HEK293 (cell line): ENCODE results near the gene ANP32B.

ENCODE experiments used
- CTCF ChIA-PET: fragments of 350-600 bp; formaldehyde crosslinking; extraction: SDS; loops from one replicate; lab custom pipeline; 2021; ENCODE audit warnings: antibody characterized with exemption; lab: Yijun Ruan, JAX
- POLR2A ChIA-PET: fragments of 300-600 bp; formaldehyde crosslinking; extraction: SDS; loops from one replicate; lab custom pipeline; 2020; ENCODE audit warnings: antibody characterized with exemption, inconsistent platforms; lab: Yijun Ruan, JAX
- H3K27ac ChIP-seq: fragments of 200-500 bp; sonication (Bioruptor generic); 2 replicates; pipeline ENCODE4 v1.5.1; 2014; ENCODE audit warnings: low read depth, low read length, control low read depth, inconsistent platforms; ENCODE audit errors: extremely low read depth
- H3K36me3 ChIP-seq, 2 experiments: fragments of 200-500 bp in 1 of 2; sonication (Bioruptor generic) in 1 of 2; 1 replicate in 1 of 2; 2 replicates in 1 of 2; pipeline ENCODE4 v1.5.1; 2014 to 2017; ENCODE audit warnings: inconsistent platforms in 2 of 2, low read length in 2 of 2; ENCODE audit not compliant: control insufficient read depth in 2 of 2, insufficient read depth in 1 of 2
- H3K4me1 ChIP-seq: fragments of 200-500 bp; sonication (Bioruptor generic); 2 replicates; pipeline ENCODE4 v1.5.1; 2014; ENCODE audit warnings: mild to moderate bottlenecking, low read length, inconsistent platforms; ENCODE audit not compliant: control insufficient read depth, insufficient read depth
- H3K4me3 ChIP-seq: 2 replicates; pipeline ENCODE4 v1.5.1; 2011; ENCODE audit warnings: low read depth, mild to moderate bottlenecking, control low read depth, low read length, moderate library complexity
- H3K9me3 ChIP-seq: fragments of 200-500 bp; sonication (Bioruptor generic); 2 replicates; pipeline ENCODE4 v1.5.1; 2014; ENCODE audit warnings: low read depth, low read length, inconsistent platforms; ENCODE audit not compliant: control insufficient read depth, insufficient read depth
- FEZF1 ChIP-seq: fragments of 450-650 bp; formaldehyde crosslinking; IDR thresholded peaks from 2 replicates; pipeline ENCODE4 v1.5.1; 2016; ENCODE audit warnings: missing biosample characterization, missing genetic modification characterization
- PRDM1 ChIP-seq: fragments of 450-650 bp; formaldehyde crosslinking; IDR thresholded peaks from 2 replicates; pipeline ENCODE4; 2016; ENCODE audit warnings: missing biosample characterization, missing genetic modification characterization
- SCRT1 ChIP-seq: fragments of 450-650 bp; formaldehyde crosslinking; IDR thresholded peaks from 2 replicates; pipeline ENCODE4 v1.5.1; 2016; ENCODE audit warnings: missing biosample characterization, missing genetic modification characterization, borderline replicate concordance
- SCRT2 ChIP-seq: fragments of 450-650 bp; formaldehyde crosslinking; IDR thresholded peaks from 2 replicates; pipeline ENCODE4 v1.5.1; 2016; ENCODE audit warnings: missing biosample characterization, missing genetic modification characterization
- TRIM28 ChIP-seq: IDR thresholded peaks from 2 replicates; pipeline ENCODE4 v1.6.1; 2011; ENCODE audit warnings: low read length, control low read depth, borderline replicate concordance
- ZEB2 ChIP-seq: fragments of 450-650 bp; formaldehyde crosslinking; IDR thresholded peaks from 2 replicates; pipeline ENCODE4 v1.5.1; 2016; ENCODE audit warnings: missing biosample characterization, missing genetic modification characterization
- ZNF148 ChIP-seq: fragments of 450-650 bp; formaldehyde crosslinking; IDR thresholded peaks from 2 replicates; pipeline ENCODE4 v1.5.0; 2017; ENCODE audit warnings: missing biosample characterization, missing genetic modification characterization, borderline replicate concordance
- ZNF169 ChIP-seq: fragments of 450-650 bp; formaldehyde crosslinking; IDR thresholded peaks from 2 replicates; pipeline ENCODE4 v1.5.1; 2016; ENCODE audit warnings: missing biosample characterization, missing genetic modification characterization
- ZNF211 ChIP-seq: fragments of 450-650 bp; formaldehyde crosslinking; IDR thresholded peaks from 2 replicates; pipeline ENCODE4 v1.5.1; 2016; ENCODE audit warnings: low read depth, missing biosample characterization, missing genetic modification characterization
- ZNF48 ChIP-seq: fragments of 450-650 bp; formaldehyde crosslinking; IDR thresholded peaks from 2 replicates; pipeline ENCODE4 v1.5.1; 2016; ENCODE audit warnings: missing biosample characterization, missing genetic modification characterization
- ZNF510 ChIP-seq: fragments of 450-650 bp; formaldehyde crosslinking; IDR thresholded peaks from 2 replicates; pipeline ENCODE4 v1.5.1; 2018; ENCODE audit warnings: mild to moderate bottlenecking, missing genetic modification characterization, missing biosample characterization; ENCODE audit not compliant: insufficient replicate concordance
- ZNF514 ChIP-seq: fragments of 450-650 bp; formaldehyde crosslinking; IDR thresholded peaks from 2 replicates; pipeline ENCODE4 v1.5.1; 2016; ENCODE audit warnings: missing biosample characterization, missing genetic modification characterization
- ZNF561 ChIP-seq: fragments of 450-650 bp; IDR thresholded peaks from 2 replicates; pipeline ENCODE4 v1.5.1; 2018; ENCODE audit warnings: missing biosample characterization, missing genetic modification characterization, borderline replicate concordance
- ZNF610 ChIP-seq: fragments of 450-650 bp; formaldehyde crosslinking; IDR thresholded peaks from 2 replicates; pipeline ENCODE4 v1.5.1; 2016; ENCODE audit warnings: missing biosample characterization, missing genetic modification characterization, borderline replicate concordance
- ZNF621 ChIP-seq: fragments of 450-650 bp; formaldehyde crosslinking; IDR thresholded peaks from 2 replicates; pipeline ENCODE4 v1.5.1; 2017; ENCODE audit warnings: missing biosample characterization, missing genetic modification characterization
- ZNF623 ChIP-seq: fragments of 450-650 bp; formaldehyde crosslinking; IDR thresholded peaks from 2 replicates; pipeline ENCODE4 v1.5.1; 2016; ENCODE audit warnings: missing biosample characterization, missing genetic modification characterization
- ZNF626 ChIP-seq: fragments of 450-650 bp; sonication (Bioruptor Pico); formaldehyde crosslinking; IDR thresholded peaks from 2 replicates; pipeline ENCODE4 v1.5.1; 2018; ENCODE audit warnings: missing biosample characterization, missing genetic modification characterization, inconsistent platforms
- ZNF654 ChIP-seq: fragments of 450-650 bp; formaldehyde crosslinking; IDR thresholded peaks from 2 replicates; pipeline ENCODE4 v1.5.1; 2016; ENCODE audit warnings: low read depth, missing biosample characterization, missing genetic modification characterization
- ZNF76 ChIP-seq: fragments of 450-650 bp; formaldehyde crosslinking; IDR thresholded peaks from 2 replicates; pipeline ENCODE4; 2016; ENCODE audit warnings: low read depth, missing biosample characterization, missing genetic modification characterization, borderline replicate concordance
- ZSCAN16 ChIP-seq: fragments of 450-650 bp; formaldehyde crosslinking; IDR thresholded peaks from 2 replicates; pipeline ENCODE4 v1.5.1; 2016; ENCODE audit warnings: missing biosample characterization, missing genetic modification characterization
- TF ChIP-seq, protein P1 (sequence below): fragments of 450-650 bp; formaldehyde crosslinking; IDR thresholded peaks from 2 replicates; pipeline ENCODE4 v1.5.1; 2016; ENCODE audit warnings: missing biosample characterization, missing genetic modification characterization
- TF ChIP-seq, protein P2 (sequence below): fragments of 450-650 bp; formaldehyde crosslinking; IDR thresholded peaks from 2 replicates; pipeline ENCODE4 v1.5.1; 2016; ENCODE audit warnings: missing biosample characterization, missing genetic modification characterization, low read depth
- TF ChIP-seq, protein P3 (sequence below): fragments of 450-650 bp; formaldehyde crosslinking; IDR thresholded peaks from 2 replicates; pipeline ENCODE4 v1.5.1; 2016; ENCODE audit warnings: missing biosample characterization, missing genetic modification characterization

ANP32B gene

GRCh38 chr9:97954550-97954989, 28.6 kb upstream of the ANP32B start:
- no peaks in the 10 kb centered on the region for H3K9me3 ChIP-seq
- H3K4me3 ChIP-seq, result no peak overlapping the region
- TF ChIP-seq, protein P1, sequence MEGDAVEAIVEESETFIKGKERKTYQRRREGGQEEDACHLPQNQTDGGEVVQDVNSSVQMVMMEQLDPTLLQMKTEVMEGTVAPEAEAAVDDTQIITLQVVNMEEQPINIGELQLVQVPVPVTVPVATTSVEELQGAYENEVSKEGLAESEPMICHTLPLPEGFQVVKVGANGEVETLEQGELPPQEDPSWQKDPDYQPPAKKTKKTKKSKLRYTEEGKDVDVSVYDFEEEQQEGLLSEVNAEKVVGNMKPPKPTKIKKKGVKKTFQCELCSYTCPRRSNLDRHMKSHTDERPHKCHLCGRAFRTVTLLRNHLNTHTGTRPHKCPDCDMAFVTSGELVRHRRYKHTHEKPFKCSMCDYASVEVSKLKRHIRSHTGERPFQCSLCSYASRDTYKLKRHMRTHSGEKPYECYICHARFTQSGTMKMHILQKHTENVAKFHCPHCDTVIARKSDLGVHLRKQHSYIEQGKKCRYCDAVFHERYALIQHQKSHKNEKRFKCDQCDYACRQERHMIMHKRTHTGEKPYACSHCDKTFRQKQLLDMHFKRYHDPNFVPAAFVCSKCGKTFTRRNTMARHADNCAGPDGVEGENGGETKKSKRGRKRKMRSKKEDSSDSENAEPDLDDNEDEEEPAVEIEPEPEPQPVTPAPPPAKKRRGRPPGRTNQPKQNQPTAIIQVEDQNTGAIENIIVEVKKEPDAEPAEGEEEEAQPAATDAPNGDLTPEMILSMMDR (tag by site-specific recombination), result peak; percentile 33
- peak; percentile 32 for TF ChIP-seq ZNF654 (tag by site-specific recombination)
- TF ChIP-seq ZNF626, result no peak
- TF ChIP-seq SCRT2 (tag by site-specific recombination), result peak; percentile 78
- no peak for TF ChIP-seq ZNF514 (tag by site-specific recombination)
- TF ChIP-seq SCRT1 (tag by site-specific recombination), result 0 out of 2 replicates have a peak, but pooled peaks have one; percentile 14
- TF ChIP-seq PRDM1 (tag by site-specific recombination), result peak; percentile 71
- TF ChIP-seq, all 188 proteins: peak for 5
- POLR2A ChIA-PET, result no interaction called here
- H3K27ac ChIP-seq, result no peak overlapping the region
- no peaks in the 10 kb centered on the region for H3K36me3 ChIP-seq
- CTCF ChIA-PET, result interaction anchor here (0.6 to 4.3 kb wide), 8 partner anchors 9 to 242 kb away, joined by 3 to 30 read pairs (median 4); partner anchors contain the start of gene TRMO
- H3K4me1 ChIP-seq, result no peaks in the 10 kb centered on the region

GRCh38 chr9:97956331-97956730, 26.8 kb upstream of the ANP32B start:
- CTCF ChIA-PET, result interaction anchor here (0.6 to 4.3 kb wide), 4 partner anchors 8 to 444 kb away, joined by 3 to 30 read pairs (median 4); partner anchors contain the start of gene TRMO
- no peak for TF ChIP-seq TRIM28
- TF ChIP-seq, protein P2, sequence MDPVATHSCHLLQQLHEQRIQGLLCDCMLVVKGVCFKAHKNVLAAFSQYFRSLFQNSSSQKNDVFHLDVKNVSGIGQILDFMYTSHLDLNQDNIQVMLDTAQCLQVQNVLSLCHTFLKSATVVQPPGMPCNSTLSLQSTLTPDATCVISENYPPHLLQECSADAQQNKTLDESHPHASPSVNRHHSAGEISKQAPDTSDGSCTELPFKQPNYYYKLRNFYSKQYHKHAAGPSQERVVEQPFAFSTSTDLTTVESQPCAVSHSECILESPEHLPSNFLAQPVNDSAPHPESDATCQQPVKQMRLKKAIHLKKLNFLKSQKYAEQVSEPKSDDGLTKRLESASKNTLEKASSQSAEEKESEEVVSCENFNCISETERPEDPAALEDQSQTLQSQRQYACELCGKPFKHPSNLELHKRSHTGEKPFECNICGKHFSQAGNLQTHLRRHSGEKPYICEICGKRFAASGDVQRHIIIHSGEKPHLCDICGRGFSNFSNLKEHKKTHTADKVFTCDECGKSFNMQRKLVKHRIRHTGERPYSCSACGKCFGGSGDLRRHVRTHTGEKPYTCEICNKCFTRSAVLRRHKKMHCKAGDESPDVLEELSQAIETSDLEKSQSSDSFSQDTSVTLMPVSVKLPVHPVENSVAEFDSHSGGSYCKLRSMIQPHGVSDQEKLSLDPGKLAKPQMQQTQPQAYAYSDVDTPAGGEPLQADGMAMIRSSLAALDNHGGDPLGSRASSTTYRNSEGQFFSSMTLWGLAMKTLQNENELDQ, result no peak
- no peak for TF ChIP-seq ZNF148
- TF ChIP-seq ZNF621 (tag by site-specific recombination), result no peak
- TF ChIP-seq, all 188 proteins: peak for 0
- Histone ChIP-seq H3K36me3 (no peaks in the 10 kb centered on the region), H3K27ac (no peak overlapping the region), H3K4me3 (no peak overlapping the region), H3K4me1 (no peaks in the 10 kb centered on the region), H3K9me3 (no peaks in the 10 kb centered on the region)
- POLR2A ChIA-PET, result interaction anchor here (1.4 kb wide), 1 partner anchor 34 kb away, joined by 4 read pairs; the partner anchor contains the start of gene TRMO

DNA sequence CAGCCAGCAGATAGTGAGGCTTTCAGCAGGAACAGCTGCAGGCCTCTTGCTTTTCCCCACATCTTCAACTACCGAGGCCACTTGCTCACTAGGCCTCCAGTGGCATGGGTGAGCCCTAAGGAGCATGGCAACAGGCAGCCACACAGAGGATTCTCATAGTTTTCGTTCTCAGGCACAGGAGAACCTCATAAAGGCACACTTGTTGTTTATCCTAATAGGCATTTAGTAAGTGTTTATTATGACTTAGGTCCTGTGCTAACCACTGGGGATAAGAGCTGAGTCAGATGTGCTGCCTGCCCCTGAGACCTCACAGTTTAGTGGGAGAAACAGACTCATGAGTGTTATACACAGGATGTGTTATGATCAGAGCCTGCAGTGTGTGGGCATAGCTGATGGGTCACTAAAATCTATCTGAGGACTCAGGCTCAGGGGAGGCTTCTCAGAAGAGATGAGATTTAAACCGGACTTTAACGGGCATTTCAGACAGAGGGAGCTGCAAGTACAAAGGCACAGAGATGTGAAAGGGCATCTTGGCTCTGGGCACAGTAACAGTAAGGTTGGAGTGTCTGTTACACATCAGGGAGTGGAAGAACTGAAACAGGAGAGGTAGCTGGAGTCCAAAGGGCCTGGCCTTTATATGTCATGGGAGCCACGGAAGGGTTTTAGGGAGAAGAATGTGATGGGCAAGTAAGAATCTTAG, 24.2 kb upstream of the ANP32B start:
- H3K27ac ChIP-seq, result no peak overlapping the region
- no peaks in the 10 kb centered on the region for H3K36me3 ChIP-seq
- no peaks in the 10 kb centered on the region for H3K4me1 ChIP-seq
- no peaks in the 10 kb centered on the region for H3K9me3 ChIP-seq
- ChIA-PET POLR2A (interaction anchor here (2.2 kb wide), 1 partner anchor 24 kb away, joined by 9 read pairs; the partner anchor contains the start of gene ANP32B), CTCF (interaction anchor here (3.2 kb wide), 1 partner anchor 36 kb away, joined by 22 read pairs; the partner anchor contains the start of gene TRMO)
- H3K4me3 ChIP-seq, result no peak overlapping the region
- TF ChIP-seq ZSCAN16 (tag by site-specific recombination), result no peak
- no peak for TF ChIP-seq ZNF169
- TF ChIP-seq ZNF211 (tag by site-specific recombination), result no peak
- TF ChIP-seq FEZF1, result no peak
- TF ChIP-seq, protein P3, sequence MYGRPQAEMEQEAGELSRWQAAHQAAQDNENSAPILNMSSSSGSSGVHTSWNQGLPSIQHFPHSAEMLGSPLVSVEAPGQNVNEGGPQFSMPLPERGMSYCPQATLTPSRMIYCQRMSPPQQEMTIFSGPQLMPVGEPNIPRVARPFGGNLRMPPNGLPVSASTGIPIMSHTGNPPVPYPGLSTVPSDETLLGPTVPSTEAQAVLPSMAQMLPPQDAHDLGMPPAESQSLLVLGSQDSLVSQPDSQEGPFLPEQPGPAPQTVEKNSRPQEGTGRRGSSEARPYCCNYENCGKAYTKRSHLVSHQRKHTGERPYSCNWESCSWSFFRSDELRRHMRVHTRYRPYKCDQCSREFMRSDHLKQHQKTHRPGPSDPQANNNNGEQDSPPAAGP, result no peak
- no peak for TF ChIP-seq TRIM28
- no peak for TF ChIP-seq ZNF610 (tag by site-specific recombination)
- no peak for TF ChIP-seq ZNF623 (tag by site-specific recombination)
- TF ChIP-seq ZNF561 (tag by site-specific recombination), result no peak
- no peak for TF ChIP-seq ZEB2 (tag by site-specific recombination)
- no peak for TF ChIP-seq ZNF510
- no peak for TF ChIP-seq ZNF48 (tag by site-specific recombination)
- TF ChIP-seq ZNF76 (tag by site-specific recombination), result no peak
